Heart right ventricle (tissue), 16 donors: Measurements from ENCODE around the gene FGF21. TPM values are rescaled to one million over a fixed set of nuclear protein-coding genes. Genes with fewer than 3 reads are reported as not detected.

Experiments
- ATAC-seq, 8 donors: fragments of 200-7000 bp; cut with Tn5 transposase; one replicate each; pipeline ENCODE4 v1.9.1; 2020; ENCODE audit warnings: mild to moderate bottlenecking in 8 of 8, moderate library complexity in 8 of 8, moderate number of reproducible peaks in 1 of 8
- DNase-seq, 2 donors: peaks; one replicate each; pipeline ENCODE4 v3.0.0-alpha.2; 2020
- H3K27ac ChIP-seq, 10 donors: fragments of 200-600 bp; sonication (generic) in 2 of 10; one replicate each; pipeline versions ENCODE4 v1.5.0 to v1.8.0; 2020 to 2022; ENCODE audit warnings: mild to moderate bottlenecking in 3 of 10
- H3K27me3 ChIP-seq, 7 donors: fragments of 200-600 bp; one replicate each; pipeline ENCODE4 v1.8.0; 2021 to 2022; ENCODE audit warnings: mild to moderate bottlenecking in 2 of 7
- H3K36me3 ChIP-seq, 9 donors: fragments of 200-600 bp; sonication (generic) in 1 of 9; one replicate each; pipeline versions ENCODE4 v1.5.0 to v1.8.0; 2020 to 2022; ENCODE audit warnings: mild to moderate bottlenecking in 2 of 9
- H3K4me1 ChIP-seq, 9 donors: fragments of 200-600 bp; sonication (generic) in 1 of 9; one replicate each; pipeline versions ENCODE4 v1.5.0 to v1.8.0; 2020 to 2022; ENCODE audit warnings: mild to moderate bottlenecking in 4 of 9
- H3K4me3 ChIP-seq, 10 donors: fragments of 200-600 bp; sonication (generic) in 2 of 10; one replicate each; pipeline versions ENCODE4 v1.5.0 to v1.8.0; 2020 to 2022; ENCODE audit warnings: mild to moderate bottlenecking in 7 of 10, moderate library complexity in 2 of 10
- H3K9me3 ChIP-seq, 11 donors: fragments of 200-600 bp in 10 of 11; sonication (generic) in 2 of 11; one replicate each; pipeline versions ENCODE4 v1.5.0 to v1.8.0; 2013 to 2022; ENCODE audit warnings: mild to moderate bottlenecking in 2 of 11, control low read depth in 1 of 11, moderate library complexity in 1 of 11
- WGBS, 2 donors: extraction: QIAGEN DNeasy Blood & Tissue Kit; methylation state at CpG; one replicate each; pipeline ENCODE4 v1.1.7; 2013; ENCODE audit warnings: inconsistent platforms in 1 of 2; 5-methylcytosine and 5-hydroxymethylcytosine counted together
- intact Hi-C, 10 donors: fragments of 100-400 bp; cut with DNase I; formaldehyde crosslinking; loops; one replicate each; pipeline versions ENCODE4 v1.11.1 to v1.14.2; 2022
- polyA plus RNA-seq, 2 donors: library from polyadenylated mRNA; stranded (reverse); fragments of 200-250 nt; gene quantifications; one replicate each; pipeline ENCODE4 v1.2.3, GENCODE V29; 2013
- total RNA-seq, 10 donors: library from RNA; stranded (reverse); fragmentation: NEBNext Ultra II Directional in 3 of 10; extraction: Animal tissue kit (Norgen Biotek cat#: 25700) in 3 of 10; gene quantifications; one replicate each; pipeline versions ENCODE4 v1.2.1 to v1.2.4, GENCODE V29; 2021 to 2023
- TF ChIP-seq, protein P1 (sequence below), 9 donors: fragments of 200-600 bp; sonication (generic) in 2 of 9; IDR thresholded peaks; one replicate each; pipeline versions ENCODE4 v1.5.0 to v1.8.0; 2021 to 2022; ENCODE audit warnings: antibody characterized with exemption in 9 of 9, mild to moderate bottlenecking in 5 of 9, moderate library complexity in 1 of 9
- donor health status: Arrhythmogenic right ventricular cardiomyopathy.
- donor health status: ischemic (EF 13 %, LVEDD 7.1; RV severe dilation, severe dysfunction).
- donor health status: healthy with polysubstance abuse.
- donor health status: DM: no; HTN: yes; CAD: no.
- donor health status: DM: no; HTN: no; CAD: no.
- donor health status: ischemic (EF 25% LVEDD 6.9; RV normal size, moderate dysfunction).
- donor health status: ischemic (EF 25% LVEDD 5.7; RV mildly dilated, moderate dysfunction).
- donor health status: healthy.
- donor health status: DM: yes; HTN: yes; CAD: no.
- donor health status: Ischemic cardiomyopathy.
- donor health status: ischemic (EF 35%, LVEDD 5.7; RV mildly dilated, moderate dysfunction).
- donor health status: nonischemic (EF 11% LVEDD 7.7; RV severe dilation, severe dysfunction).
- donor health status: DM: yes; HTN: yes; CAD: no.
- donor health status: PGD.
- donor health status: ischemic (EF 29% LVEDD 5.4; RV normal size, mild dysfunction).
- donor health status: nonischemic (EF 23%, LVEDD 6.1; RV moderate dilation, normal function).

FGF21 gene
- total and polyA plus RNA-seq, 12 donors, result not detected

DNA sequence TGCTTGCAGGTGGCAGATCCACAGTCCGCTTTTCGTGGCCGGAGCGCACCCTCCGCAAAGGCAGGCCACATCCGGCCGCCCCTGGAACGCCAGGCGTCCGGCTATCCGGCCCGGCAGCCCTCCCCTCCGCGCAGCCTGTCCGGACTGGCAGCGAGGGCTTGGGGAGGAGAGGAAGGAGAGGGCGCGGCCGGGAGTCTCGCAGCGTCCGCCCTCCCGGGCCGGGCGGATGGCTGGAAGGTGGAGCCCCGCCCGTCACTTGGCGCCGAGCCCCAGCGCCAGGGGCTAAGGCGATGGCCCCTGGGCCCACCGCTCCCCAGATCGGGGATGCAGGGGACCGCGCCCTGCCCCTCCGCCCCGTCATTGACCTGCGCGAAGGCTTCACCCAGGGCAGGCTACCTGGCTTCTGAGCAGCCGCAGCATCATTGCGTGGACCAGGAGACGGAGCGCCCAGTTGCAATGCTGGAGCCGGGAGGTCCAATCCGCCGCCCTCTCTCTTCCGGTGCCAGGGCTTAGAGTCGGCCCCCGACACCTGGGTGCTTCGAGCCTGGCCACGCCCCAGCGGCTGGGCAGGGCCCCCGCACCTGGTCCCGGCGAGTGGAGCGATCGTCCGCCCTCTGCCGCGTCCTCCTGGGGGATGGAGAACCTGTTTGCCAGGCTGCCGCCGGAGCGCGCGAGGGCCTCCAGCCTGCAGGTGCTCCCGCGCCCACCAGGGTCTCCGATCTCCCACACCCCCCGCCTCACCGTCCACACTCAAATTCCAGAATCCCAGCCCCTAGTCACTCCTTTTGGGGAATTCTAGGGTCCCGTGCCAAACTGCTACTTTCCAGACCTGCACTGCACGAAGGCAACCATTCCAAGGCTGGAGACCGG, 2.6 kb upstream of the FGF21 start, which contains the start of gene FUT1:
FUT1 (minus strand) TSS at position 146 of the 870 bp plus-strand sequence. CDS start 1,360 bp downstream, outside the sequence.
- peaks cover 0 to 39% (median 19%) of the 10 kb centered on the region in 7 donors for H3K27me3 ChIP-seq
- 2% methylated on average over 65 to 73 of the region's 73 CpGs for WGBS, 2 donors
- peaks cover 0 to 28% (median 0%) of the 10 kb centered on the region in 9 donors for H3K36me3 ChIP-seq
- DNase-seq (peak; percentile 78 to 79), ATAC-seq (peak; percentile 84 to 93 (median 90))
- H3K4me3 ChIP-seq, result peak within 1 kb of the TSS; percentile 27 to 66 (median 58)
- intact Hi-C loops, result no loop called here
- H3K27ac ChIP-seq, result peak within 1 kb of the TSS; percentile 62 to 89 (median 79)
- no peaks in the 10 kb centered on the region for H3K9me3 ChIP-seq
- TF ChIP-seq, protein P1, sequence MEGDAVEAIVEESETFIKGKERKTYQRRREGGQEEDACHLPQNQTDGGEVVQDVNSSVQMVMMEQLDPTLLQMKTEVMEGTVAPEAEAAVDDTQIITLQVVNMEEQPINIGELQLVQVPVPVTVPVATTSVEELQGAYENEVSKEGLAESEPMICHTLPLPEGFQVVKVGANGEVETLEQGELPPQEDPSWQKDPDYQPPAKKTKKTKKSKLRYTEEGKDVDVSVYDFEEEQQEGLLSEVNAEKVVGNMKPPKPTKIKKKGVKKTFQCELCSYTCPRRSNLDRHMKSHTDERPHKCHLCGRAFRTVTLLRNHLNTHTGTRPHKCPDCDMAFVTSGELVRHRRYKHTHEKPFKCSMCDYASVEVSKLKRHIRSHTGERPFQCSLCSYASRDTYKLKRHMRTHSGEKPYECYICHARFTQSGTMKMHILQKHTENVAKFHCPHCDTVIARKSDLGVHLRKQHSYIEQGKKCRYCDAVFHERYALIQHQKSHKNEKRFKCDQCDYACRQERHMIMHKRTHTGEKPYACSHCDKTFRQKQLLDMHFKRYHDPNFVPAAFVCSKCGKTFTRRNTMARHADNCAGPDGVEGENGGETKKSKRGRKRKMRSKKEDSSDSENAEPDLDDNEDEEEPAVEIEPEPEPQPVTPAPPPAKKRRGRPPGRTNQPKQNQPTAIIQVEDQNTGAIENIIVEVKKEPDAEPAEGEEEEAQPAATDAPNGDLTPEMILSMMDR (IDR thresholded peaks at IDR 0.05), result no peak
- peaks cover 7 to 40% (median 22%) of the 10 kb centered on the region in 9 donors for H3K4me1 ChIP-seq

DNA sequence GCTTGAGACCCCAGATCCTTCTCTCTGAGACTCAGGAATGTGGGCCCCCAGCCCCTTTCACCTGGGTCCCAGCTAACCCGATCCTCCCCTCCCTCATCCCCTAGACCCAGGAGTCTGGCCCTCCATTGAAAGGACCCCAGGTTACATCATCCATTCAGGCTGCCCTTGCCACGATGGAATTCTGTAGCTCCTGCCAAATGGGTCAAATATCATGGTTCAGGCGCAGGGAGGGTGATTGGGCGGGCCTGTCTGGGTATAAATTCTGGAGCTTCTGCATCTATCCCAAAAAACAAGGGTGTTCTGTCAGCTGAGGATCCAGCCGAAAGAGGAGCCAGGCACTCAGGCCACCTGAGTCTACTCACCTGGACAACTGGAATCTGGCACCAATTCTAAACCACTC, 463 bp downstream of the FGF21 start:
- peaks cover 0 to under 1% (median 0%) of the 10 kb centered on the region in 9 donors for H3K36me3 ChIP-seq
- intact Hi-C loops, result no loop called here
- TF ChIP-seq, protein P1 (IDR thresholded peaks at IDR 0.05), result no peak
- no peak overlapping the region for H3K4me3 ChIP-seq
- no peaks in the 10 kb centered on the region for H3K9me3 ChIP-seq
- DNase-seq (no peak), ATAC-seq (no peak)
- WGBS, 2 donors, result 76 to 83% methylated on average over 5 of the region's 5 CpGs
- H3K27ac ChIP-seq, result no peak overlapping the region
- H3K27me3 ChIP-seq, result peaks cover 0 to 41% (median 19%) of the 10 kb centered on the region in 7 donors
- H3K4me1 ChIP-seq, result peaks cover 7 to 41% (median 30%) of the 10 kb centered on the region in 9 donors

DNA sequence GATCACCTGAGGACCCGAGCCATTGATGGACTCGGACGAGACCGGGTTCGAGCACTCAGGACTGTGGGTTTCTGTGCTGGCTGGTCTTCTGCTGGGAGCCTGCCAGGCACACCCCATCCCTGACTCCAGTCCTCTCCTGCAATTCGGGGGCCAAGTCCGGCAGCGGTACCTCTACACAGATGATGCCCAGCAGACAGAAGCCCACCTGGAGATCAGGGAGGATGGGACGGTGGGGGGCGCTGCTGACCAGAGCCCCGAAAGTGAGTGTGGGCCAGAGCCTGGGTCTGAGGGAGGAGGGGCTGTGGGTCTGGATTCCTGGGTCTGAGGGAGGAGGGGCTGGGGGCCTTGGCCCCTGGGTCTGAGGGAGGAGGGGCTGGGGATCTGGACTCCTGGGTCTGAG, 888 bp downstream of the FGF21 start:
- H3K9me3 ChIP-seq, result no peaks in the 10 kb centered on the region
- peaks cover 0 to 37% (median 16%) of the 10 kb centered on the region in 7 donors for H3K27me3 ChIP-seq
- no peak for DNase-seq
- no peak for ATAC-seq
- TF ChIP-seq, protein P1 (IDR thresholded peaks at IDR 0.05), result no peak
- no peak overlapping the region for H3K27ac ChIP-seq
- intact Hi-C loops, result no loop called here
- WGBS, 2 donors, result 92 to 93% methylated on average over 11 of the region's 11 CpGs
- H3K4me1 ChIP-seq, result peaks cover 7 to 39% (median 30%) of the 10 kb centered on the region in 9 donors
- H3K4me3 ChIP-seq, result no peak overlapping the region
- H3K36me3 ChIP-seq, result no peaks in the 10 kb centered on the region

DNA sequence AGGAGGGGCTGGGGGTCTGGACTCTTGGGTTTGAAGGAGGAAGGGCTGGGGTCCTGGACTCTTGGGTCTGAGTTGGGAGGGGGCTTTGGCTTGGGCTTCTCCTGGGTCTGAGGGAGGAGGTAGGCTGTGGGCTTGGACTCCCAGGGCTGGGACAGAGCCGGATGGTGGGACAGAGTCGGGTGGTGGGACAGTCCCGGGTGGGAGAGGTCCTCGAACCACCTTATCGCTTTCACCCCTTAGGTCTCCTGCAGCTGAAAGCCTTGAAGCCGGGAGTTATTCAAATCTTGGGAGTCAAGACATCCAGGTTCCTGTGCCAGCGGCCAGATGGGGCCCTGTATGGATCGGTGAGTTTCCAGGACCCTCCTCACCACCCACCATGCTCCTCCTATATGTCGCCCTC, 1.4 kb downstream of the FGF21 start:
- intact Hi-C loops, result no loop called here
- ATAC-seq, result no peak

More for the DNA sequence above, 1.4 kb downstream of the FGF21 start:
- Histone ChIP-seq H3K9me3 (no peaks in the 10 kb centered on the region), H3K36me3 (no peaks in the 10 kb centered on the region), H3K4me1 (peaks cover 7 to 34% (median 28%) of the 10 kb centered on the region in 9 donors), H3K27ac (no peak overlapping the region), H3K4me3 (no peak overlapping the region), H3K27me3 (peaks cover 0 to 32% (median 12%) of the 10 kb centered on the region in 7 donors)
- DNase-seq, result no peak
- TF ChIP-seq, protein P1 (IDR thresholded peaks at IDR 0.05), result no peak
- WGBS, 2 donors, result 85 to 90% methylated on average over 9 of the region's 9 CpGs
